HepG2 (cell line): ENCODE measurements around the gene BPIFB2.

ENCODE experiments used
- CEBPB ChIP-seq: IDR thresholded peaks from 2 replicates; pipeline ENCODE4 v1.6.1; 2011; ENCODE audit warnings: low read depth, low read length, improper control_type of control experiment, borderline replicate concordance
- FOSL1 ChIP-seq: sonication (generic); formaldehyde crosslinking; IDR thresholded peaks from 2 replicates; pipeline ENCODE4 v1.9.0; 2021; ENCODE audit warnings: missing genetic modification reagents, borderline replicate concordance
- RFX5 ChIP-seq: IDR thresholded peaks from 2 replicates; pipeline ENCODE4 v1.6.1; 2011; ENCODE audit warnings: low read depth, low read length, improper control_type of control experiment
- TAF1 ChIP-seq: sonication (generic); formaldehyde crosslinking; IDR thresholded peaks from 2 replicates; pipeline ENCODE4 v1.4.0; 2020; ENCODE audit warnings: missing genetic modification reagents
- ZZZ3 ChIP-seq: sonication (generic); formaldehyde crosslinking; IDR thresholded peaks from 2 replicates; pipeline ENCODE4 v1.4.0; 2020; ENCODE audit warnings: missing genetic modification reagents, mild to moderate bottlenecking, borderline replicate concordance

DNA sequence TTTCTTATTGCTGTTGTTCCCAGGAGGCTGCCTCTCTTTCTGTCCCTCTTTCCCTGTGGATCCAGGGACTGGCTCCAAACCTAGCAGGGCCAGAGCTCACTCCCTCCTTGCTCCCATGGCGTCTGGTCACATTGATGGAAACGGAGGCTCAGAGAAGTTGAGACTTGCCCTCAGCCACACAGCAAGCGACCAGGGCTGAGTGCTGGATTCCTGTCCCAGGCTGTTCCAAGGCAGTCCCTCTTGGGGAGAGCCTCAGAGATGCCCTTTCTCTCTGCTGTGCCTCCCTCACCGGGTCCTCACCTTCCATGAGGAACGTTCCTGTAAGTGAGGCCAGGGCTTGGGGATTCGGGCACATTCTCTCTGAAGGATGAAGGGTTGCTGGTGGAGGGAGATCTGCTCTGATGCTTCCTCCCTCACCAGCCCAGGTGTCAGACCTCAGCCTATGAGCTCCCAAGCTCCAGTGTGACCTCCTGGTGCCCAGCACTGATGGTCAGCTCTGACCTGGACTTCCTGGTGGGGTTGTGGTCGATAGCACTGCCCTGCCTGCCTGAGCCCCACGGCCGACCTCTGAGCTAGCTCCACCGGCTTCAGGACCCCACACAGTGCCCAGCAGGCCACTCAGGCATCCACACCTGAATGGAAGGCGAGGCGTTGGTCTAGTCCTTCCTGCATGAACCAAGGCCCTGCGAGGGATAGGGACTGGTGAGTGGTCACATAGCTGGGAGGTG lies 30.1 kb upstream of the BPIFB2 start:
- TF ChIP-seq ZZZ3 (CRISPR knock-in tag) (no peak), TAF1 (CRISPR knock-in tag) (no peak), RFX5 (no peak), CEBPB (no peak), FOSL1 (CRISPR knock-in tag) (no peak)
